HepG2 (cell line): ENCODE results near the gene XPO5. TPM values are rescaled to one million over a fixed set of nuclear protein-coding genes. Genes with fewer than 3 reads are reported as not detected.
A peak's percentile ranks its signal among the peaks of the same experiment; 100 is the strongest.

Experiments used
- ARID5B ChIP-seq: IDR thresholded peaks from 2 replicates; pipeline ENCODE4 v1.4.0; 2020; ENCODE audit warnings: mild to moderate bottlenecking, missing genetic modification reagents
- ASH2L ChIP-seq: fragments of 300-600, 200-600 bp; sonication (generic); IDR thresholded peaks from 2 replicates; pipeline ENCODE4 v1.7.0; 2017; ENCODE audit warnings: low read depth, mild to moderate bottlenecking, moderate library complexity, mixed read lengths, low read length; ENCODE audit not compliant: insufficient read length
- ERF ChIP-seq: IDR thresholded peaks from 2 replicates; pipeline ENCODE4 v1.6.1; 2018; ENCODE audit warnings: missing biosample characterization, missing genetic modification reagents
- FOXO1 ChIP-seq: sonication (generic); formaldehyde crosslinking; IDR thresholded peaks from 2 replicates; pipeline ENCODE4 v1.4.0; 2020; ENCODE audit warnings: missing genetic modification reagents
- HCFC1 ChIP-seq: fragments of 150-350 bp; IDR thresholded peaks from 2 replicates; pipeline ENCODE4 v1.6.1; 2014; ENCODE audit warnings: low read depth, low read length
- KMT2B ChIP-seq: IDR thresholded peaks from 2 replicates; pipeline ENCODE4 v1.6.1; 2016; ENCODE audit warnings: missing genetic modification reagents, missing compliant biosample characterization
- MAFK ChIP-seq, 2 experiments: IDR thresholded peaks in 1 of 2; conservative IDR thresholded peaks in 1 of 2; 2 replicates each; pipeline ENCODE4 v1.6.1; 2011; ENCODE audit warnings: improper control_type of control experiment in 2 of 2, low read length in 2 of 2
- RARA ChIP-seq: IDR thresholded peaks from 2 replicates; pipeline ENCODE4 v1.6.1; 2016; ENCODE audit warnings: missing genetic modification reagents, missing compliant biosample characterization
- RBM39 ChIP-seq: fragments of 200-400 bp; formaldehyde crosslinking; IDR thresholded peaks from one replicate; pipeline ENCODE4 v1.6.1; 2018; ENCODE audit warnings: antibody characterized with exemption, mild to moderate bottlenecking, low read depth, low read length; ENCODE audit not compliant: poor library complexity, severe bottlenecking
- SIX1 ChIP-seq: sonication (generic); formaldehyde crosslinking; IDR thresholded peaks from 2 replicates; pipeline ENCODE4 v1.4.0; 2020; ENCODE audit warnings: missing genetic modification reagents, borderline replicate concordance
- SIX4 ChIP-seq: sonication (generic); formaldehyde crosslinking; IDR thresholded peaks from 2 replicates; pipeline ENCODE4 v1.4.0; 2020; ENCODE audit warnings: missing genetic modification reagents
- ZBTB21 ChIP-seq: sonication (generic); formaldehyde crosslinking; IDR thresholded peaks from 2 replicates; pipeline ENCODE4 v1.4.0; 2020; ENCODE audit warnings: missing genetic modification reagents
- ZNF180 ChIP-seq: sonication (generic); formaldehyde crosslinking; IDR thresholded peaks from 2 replicates; pipeline ENCODE4 v1.4.0; 2020; ENCODE audit warnings: low read depth, missing genetic modification reagents, borderline replicate concordance
- ZNF280D ChIP-seq: sonication (generic); formaldehyde crosslinking; IDR thresholded peaks from 2 replicates; pipeline ENCODE4 v1.5.1; 2020; ENCODE audit warnings: mild to moderate bottlenecking, missing genetic modification reagents
- ZNF30 ChIP-seq: sonication (generic); formaldehyde crosslinking; IDR thresholded peaks from 2 replicates; pipeline ENCODE4 v1.5.0; 2020; ENCODE audit warnings: mild to moderate bottlenecking, missing genetic modification reagents
- ZNF766 ChIP-seq: sonication (generic); formaldehyde crosslinking; IDR thresholded peaks from 2 replicates; pipeline ENCODE4 v1.5.0; 2020; ENCODE audit warnings: missing genetic modification reagents, borderline replicate concordance
- polyA plus RNA-seq, 8 experiments: library from polyadenylated mRNA; depleted of rRNA in 3 of 8; stranded (reverse) in 7 of 8; unstranded in 1 of 8; fragments of >200 nt; fragmentation: Illumina TruSeq in 4 of 8; extraction: Trizol in 4 of 8; gene quantifications; 2 replicates each; pipeline versions ENCODE4 v1.2.1 to v1.2.3, GENCODE V29; 2011 to 2016; ENCODE audit warnings: low read depth in 4 of 8, missing spikeins in 1 of 8, mixed read lengths in 1 of 8; ENCODE audit not compliant: insufficient read depth in 1 of 8
- total RNA-seq, 5 experiments: library from RNA; depleted of rRNA; stranded (reverse); fragments of >200 nt; fragmentation: Illumina TruSeq; extraction: Trizol; gene quantifications; 2 replicates each; pipeline ENCODE4 v1.2.3, GENCODE V29; 2016; ENCODE audit warnings: low read depth in 1 of 5
- TF ChIP-seq, protein P1 (sequence below): sonication (generic); formaldehyde crosslinking; IDR thresholded peaks from 2 replicates; pipeline ENCODE4 v1.4.0; 2020; ENCODE audit warnings: missing genetic modification reagents
- TF ChIP-seq, protein P2 (sequence below): sonication (generic); formaldehyde crosslinking; IDR thresholded peaks from 2 replicates; pipeline ENCODE4 v1.5.0; 2020; ENCODE audit warnings: missing genetic modification reagents

The XPO5 gene
- total and polyA plus RNA-seq, 2 of the 13 experiments (the other 11 are each of a cell fraction or from before 2014, with no cell fraction given): 52.2 to 68.0 TPM

GRCh38 chr6:43509984-43510826 is 65.6 kb downstream of the XPO5 start, which contains the start of gene LRRC73 (continued):
- TF ChIP-seq, protein P1, sequence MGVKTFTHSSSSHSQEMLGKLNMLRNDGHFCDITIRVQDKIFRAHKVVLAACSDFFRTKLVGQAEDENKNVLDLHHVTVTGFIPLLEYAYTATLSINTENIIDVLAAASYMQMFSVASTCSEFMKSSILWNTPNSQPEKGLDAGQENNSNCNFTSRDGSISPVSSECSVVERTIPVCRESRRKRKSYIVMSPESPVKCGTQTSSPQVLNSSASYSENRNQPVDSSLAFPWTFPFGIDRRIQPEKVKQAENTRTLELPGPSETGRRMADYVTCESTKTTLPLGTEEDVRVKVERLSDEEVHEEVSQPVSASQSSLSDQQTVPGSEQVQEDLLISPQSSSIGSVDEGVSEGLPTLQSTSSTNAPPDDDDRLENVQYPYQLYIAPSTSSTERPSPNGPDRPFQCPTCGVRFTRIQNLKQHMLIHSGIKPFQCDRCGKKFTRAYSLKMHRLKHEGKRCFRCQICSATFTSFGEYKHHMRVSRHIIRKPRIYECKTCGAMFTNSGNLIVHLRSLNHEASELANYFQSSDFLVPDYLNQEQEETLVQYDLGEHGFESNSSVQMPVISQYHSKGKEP (CRISPR knock-in tag): no peak
- TF ChIP-seq SIX1 (CRISPR knock-in tag) (no peak), ZNF280D (CRISPR knock-in tag) (no peak), ERF (CRISPR knock-in tag) (0 out of 2 replicates have a peak, but pooled peaks have one; percentile 50), ASH2L (peak; percentile 42), ZNF766 (CRISPR knock-in tag) (no peak), KMT2B (CRISPR knock-in tag) (no peak), SIX4 (CRISPR knock-in tag) (no peak), RBM39 (peak; percentile 87), ZNF30 (CRISPR knock-in tag) (no peak), FOXO1 (CRISPR knock-in tag) (peak; percentile 39; the same call in 1 of the 2 replicates), ZBTB21 (CRISPR knock-in tag) (no peak), RARA (CRISPR knock-in tag) (peak; percentile 11; the same call in 1 of the 2 replicates), MAFK (conservative IDR thresholded peaks at IDR 0.05 in 1 of 2, IDR thresholded peaks at IDR 0.05 in 1 of 2; ENCODE audit: low read length in 2 of 2) (no peak), ARID5B (CRISPR knock-in tag) (no peak), ZNF180 (CRISPR knock-in tag) (no peak), HCFC1 (no peak)
- TF ChIP-seq, protein P2, sequence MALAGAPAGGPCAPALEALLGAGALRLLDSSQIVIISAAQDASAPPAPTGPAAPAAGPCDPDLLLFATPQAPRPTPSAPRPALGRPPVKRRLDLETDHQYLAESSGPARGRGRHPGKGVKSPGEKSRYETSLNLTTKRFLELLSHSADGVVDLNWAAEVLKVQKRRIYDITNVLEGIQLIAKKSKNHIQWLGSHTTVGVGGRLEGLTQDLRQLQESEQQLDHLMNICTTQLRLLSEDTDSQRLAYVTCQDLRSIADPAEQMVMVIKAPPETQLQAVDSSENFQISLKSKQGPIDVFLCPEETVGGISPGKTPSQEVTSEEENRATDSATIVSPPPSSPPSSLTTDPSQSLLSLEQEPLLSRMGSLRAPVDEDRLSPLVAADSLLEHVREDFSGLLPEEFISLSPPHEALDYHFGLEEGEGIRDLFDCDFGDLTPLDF (CRISPR knock-in tag): no peak
